ENCODE results near the gene ADORA1. TPM values are rescaled to one million over a fixed set of nuclear protein-coding genes. Genes with fewer than 3 reads are reported as not detected.

The ADORA1 gene
- total and polyA plus RNA-seq, 2 of the 4 experiments (the other 2 are of a cell fraction): 0.36 to 0.56 TPM

GRCh38 chr1:203147376-203147775, 19.9 kb downstream of the ADORA1 start:
- no peak overlapping the region for H2AK9ac ChIP-seq (replicated peaks; ENCODE audit: low read depth, low read length, poor library complexity)
- H2BK5ac ChIP-seq (ENCODE audit: low read depth, low read length, poor library complexity, severe bottlenecking): no peak overlapping the region
- no peaks in the 10 kb centered on the region; the same call in 1 of the 2 replicates for H3K27me3 ChIP-seq (ENCODE audit: control insufficient read depth, insufficient read depth, low read length)
- H3K36me3 ChIP-seq (ENCODE audit: control insufficient read depth, insufficient read depth, low read length): no peaks in the 10 kb centered on the region
- in situ Hi-C loops (cut with MboI; ENCODE audit: low sequenced_read_pairs) (no loop called here), intact Hi-C loops (cut with micrococcal nuclease) (no loop called here), dilution Hi-C loops (cut with HindIII; ENCODE audit: low sequenced_read_pairs, unreplicated experiment) (no loop called here)
- H4K5ac ChIP-seq (ENCODE audit: low read depth, low read length): no peak overlapping the region
- WGBS, 2 experiments (ENCODE audit: extremely low coverage in 2 of 2, insufficient read length in 1 of 2): 89% methylated on average over 3 of the region's 5 CpGs; no CpG with 5 or more reads in 1 of the 2 experiments
- H2AK5ac ChIP-seq (ENCODE audit: low read depth, low read length): no peak overlapping the region
- no peaks in the 10 kb centered on the region for H4K20me1 ChIP-seq (ENCODE audit: insufficient read depth, low read length)
- H2BK20ac ChIP-seq (ENCODE audit: low read depth, low read length): no peak overlapping the region
- H3K4me2 ChIP-seq (ENCODE audit: low read depth, low read length): no peak overlapping the region
- no peak for ATAC-seq (ENCODE audit: low read depth)
- POLR2A ChIA-PET (ENCODE audit: unreplicated experiment): no interaction called here
- H3K4ac ChIP-seq (ENCODE audit: low read depth, low read length): no peak overlapping the region
- no peak overlapping the region for H2BK120ac ChIP-seq (ENCODE audit: low read depth, low read length)
- H3K4me3 ChIP-seq (ENCODE audit: insufficient read depth, low read depth, low read length): no peak overlapping the region
- TF ChIP-seq NFE2L2 (IDR thresholded peaks at IDR 0.05; ENCODE audit: low read depth, low read length): no peak
- TF ChIP-seq ELK1 (IDR thresholded peaks at IDR 0.05; ENCODE audit: borderline replicate concordance, low read depth, low read length): no peak
- TF ChIP-seq FOS (IDR thresholded peaks at IDR 0.05; ENCODE audit: low read depth, low read length): no peak
- no peak for TF ChIP-seq MAZ (IDR thresholded peaks at IDR 0.05; ENCODE audit: borderline replicate concordance, low read depth, low read length)
- no peak for TF ChIP-seq CEBPB (IDR thresholded peaks at IDR 0.05; ENCODE audit: low read depth, low read length)
- TF ChIP-seq MXI1 (IDR thresholded peaks at IDR 0.05; ENCODE audit: borderline replicate concordance, low read depth, low read length): no peak
- TF ChIP-seq CHD1 (IDR thresholded peaks at IDR 0.05; ENCODE audit: low read depth, low read length): no peak
- no peak for TF ChIP-seq RCOR1 (IDR thresholded peaks at IDR 0.05; ENCODE audit: insufficient replicate concordance, low read length)
- no peak for TF ChIP-seq SMC3 (IDR thresholded peaks at IDR 0.05; ENCODE audit: low read depth, low read length)
- no peak for TF ChIP-seq RFX5 (IDR thresholded peaks at IDR 0.05; ENCODE audit: low read depth, low read length)
- TF ChIP-seq RAD21 (IDR thresholded peaks at IDR 0.05; ENCODE audit: low read length): no peak
- no peak for TF ChIP-seq MAFK (IDR thresholded peaks at IDR 0.05; ENCODE audit: low read depth, low read length)
- TF ChIP-seq POLR2A (IDR thresholded peaks at IDR 0.05; ENCODE audit: low read depth, low read length): no peak
- no peak for TF ChIP-seq CTCF (conservative IDR thresholded peaks at IDR 0.05; ENCODE audit: low read depth, low read length)
- no peak for TF ChIP-seq BHLHE40 (IDR thresholded peaks at IDR 0.05; ENCODE audit: low read depth, low read length)
- H3K27ac ChIP-seq (ENCODE audit: insufficient read depth, low read length): no peak overlapping the region
- no peak overlapping the region for H3K14ac ChIP-seq (replicated peaks; ENCODE audit: low read depth, low read length)
- no peak overlapping the region for H2BK15ac ChIP-seq (ENCODE audit: low read depth, low read length)
- H3K4me1 ChIP-seq (ENCODE audit: control insufficient read depth, insufficient read depth, low read length): no peaks in the 10 kb centered on the region; the same call in 1 of the 2 replicates
- H3K9me3 ChIP-seq (ENCODE audit: control insufficient read depth, insufficient read depth, low read length): peaks cover 2% of the 10 kb centered on the region; the same call in 1 of the 2 replicates
- no peak overlapping the region for H3K23ac ChIP-seq (ENCODE audit: low read depth, low read length)
- CTCF ChIA-PET: interaction anchor here (1.2 kb wide), 1 partner anchor 14 kb away, joined by 3 read pairs; no protein-coding TSS in a partner anchor
- no peak for DNase-seq
- H3K79me1 ChIP-seq (ENCODE audit: low read depth in 1 of 2, low read length in 2 of 2): no peaks in the 10 kb centered on the region
- H2AFZ ChIP-seq (replicated peaks; ENCODE audit: low read length, poor library complexity): no peak overlapping the region
- H3K56ac ChIP-seq (ENCODE audit: extremely low read depth, insufficient read depth, low read length): no peak overlapping the region
- H4K8ac ChIP-seq (ENCODE audit: low read depth in 2 of 2, low read length in 2 of 2): no peak overlapping the region
- no peak overlapping the region for H3K9ac ChIP-seq (ENCODE audit: low read depth, low read length)
- H3K18ac ChIP-seq (ENCODE audit: low read depth, low read length): no peak overlapping the region
- H4K91ac ChIP-seq (ENCODE audit: insufficient read depth, low read depth, low read length): no peak overlapping the region
- no TSS peak for BruUV-seq (replicated peaks)
- H3K9me1 ChIP-seq (ENCODE audit: insufficient read depth, low read length): no peaks in the 10 kb centered on the region

Data from IMR-90 (cell line).